A549 (cell line): ENCODE data around the gene FAF1.

ENCODE experiments used
- POLR2A ChIP-seq: IDR thresholded peaks from 2 replicates; pipeline ENCODE4 v1.6.1; 2012; ENCODE audit warnings: mild to moderate bottlenecking, low read length
- TF ChIP-seq, protein P1 (sequence below): fragments of >200 bp; sonication (Bioruptor Twin); formaldehyde crosslinking; IDR thresholded peaks from 3 replicates; pipeline ENCODE4 v1.5.1; 2016

DNA sequence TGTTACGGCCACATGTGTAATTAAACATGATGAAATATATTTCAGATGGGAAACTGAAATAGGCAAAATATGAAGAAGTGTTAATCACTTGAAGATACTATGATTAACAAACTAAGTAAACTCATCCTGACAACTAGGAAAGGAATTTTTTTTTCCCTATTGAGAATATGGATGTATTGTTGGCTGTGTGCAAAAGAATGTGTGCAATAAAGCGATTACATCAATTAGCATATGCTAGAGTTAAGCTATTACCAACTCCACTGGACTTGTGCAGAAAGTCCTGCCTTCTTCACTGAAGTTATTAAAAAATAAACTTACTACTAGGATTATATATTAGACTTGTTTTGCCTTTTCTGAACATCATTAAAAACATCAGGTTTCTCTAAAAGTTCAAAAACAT lies 393.7 kb downstream of the FAF1 start:
- TF ChIP-seq, protein P1, sequence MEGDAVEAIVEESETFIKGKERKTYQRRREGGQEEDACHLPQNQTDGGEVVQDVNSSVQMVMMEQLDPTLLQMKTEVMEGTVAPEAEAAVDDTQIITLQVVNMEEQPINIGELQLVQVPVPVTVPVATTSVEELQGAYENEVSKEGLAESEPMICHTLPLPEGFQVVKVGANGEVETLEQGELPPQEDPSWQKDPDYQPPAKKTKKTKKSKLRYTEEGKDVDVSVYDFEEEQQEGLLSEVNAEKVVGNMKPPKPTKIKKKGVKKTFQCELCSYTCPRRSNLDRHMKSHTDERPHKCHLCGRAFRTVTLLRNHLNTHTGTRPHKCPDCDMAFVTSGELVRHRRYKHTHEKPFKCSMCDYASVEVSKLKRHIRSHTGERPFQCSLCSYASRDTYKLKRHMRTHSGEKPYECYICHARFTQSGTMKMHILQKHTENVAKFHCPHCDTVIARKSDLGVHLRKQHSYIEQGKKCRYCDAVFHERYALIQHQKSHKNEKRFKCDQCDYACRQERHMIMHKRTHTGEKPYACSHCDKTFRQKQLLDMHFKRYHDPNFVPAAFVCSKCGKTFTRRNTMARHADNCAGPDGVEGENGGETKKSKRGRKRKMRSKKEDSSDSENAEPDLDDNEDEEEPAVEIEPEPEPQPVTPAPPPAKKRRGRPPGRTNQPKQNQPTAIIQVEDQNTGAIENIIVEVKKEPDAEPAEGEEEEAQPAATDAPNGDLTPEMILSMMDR, result no peak
- no peak for TF ChIP-seq POLR2A
